Measurements from ENCODE around the gene NR2C1.

Gene NR2C1

DNA sequence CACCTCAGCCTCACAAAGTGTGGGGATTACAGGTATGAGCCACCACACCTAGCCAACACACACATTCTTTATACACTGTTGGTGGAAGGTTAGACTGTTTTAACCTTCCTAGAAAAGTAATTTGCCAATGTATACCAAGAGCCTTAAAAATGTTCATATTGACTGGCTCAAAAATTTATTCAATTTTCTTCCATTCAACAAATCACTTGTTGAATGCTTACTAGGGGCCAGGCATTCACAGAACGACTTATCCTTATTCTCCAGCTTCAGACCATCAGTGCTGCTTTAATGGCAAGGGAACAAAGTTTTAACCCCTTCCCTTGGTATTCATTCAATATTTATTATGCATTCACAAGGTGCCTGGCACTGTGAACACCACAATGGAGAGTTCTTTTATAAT is 3.0 kb downstream of the NR2C1 start:
- in situ Hi-C loops (cut with HindIII; ENCODE audit: low pct_unique_long_range_greater_than_20kb, low sequenced_read_pairs): no loop called here
- DNase-seq (ENCODE audit: low read depth in 1 of 2, low spot score in 1 of 2): no peak
- TF ChIP-seq JUND (IDR thresholded peaks at IDR 0.05; ENCODE audit: low read depth): no peak

DNA sequence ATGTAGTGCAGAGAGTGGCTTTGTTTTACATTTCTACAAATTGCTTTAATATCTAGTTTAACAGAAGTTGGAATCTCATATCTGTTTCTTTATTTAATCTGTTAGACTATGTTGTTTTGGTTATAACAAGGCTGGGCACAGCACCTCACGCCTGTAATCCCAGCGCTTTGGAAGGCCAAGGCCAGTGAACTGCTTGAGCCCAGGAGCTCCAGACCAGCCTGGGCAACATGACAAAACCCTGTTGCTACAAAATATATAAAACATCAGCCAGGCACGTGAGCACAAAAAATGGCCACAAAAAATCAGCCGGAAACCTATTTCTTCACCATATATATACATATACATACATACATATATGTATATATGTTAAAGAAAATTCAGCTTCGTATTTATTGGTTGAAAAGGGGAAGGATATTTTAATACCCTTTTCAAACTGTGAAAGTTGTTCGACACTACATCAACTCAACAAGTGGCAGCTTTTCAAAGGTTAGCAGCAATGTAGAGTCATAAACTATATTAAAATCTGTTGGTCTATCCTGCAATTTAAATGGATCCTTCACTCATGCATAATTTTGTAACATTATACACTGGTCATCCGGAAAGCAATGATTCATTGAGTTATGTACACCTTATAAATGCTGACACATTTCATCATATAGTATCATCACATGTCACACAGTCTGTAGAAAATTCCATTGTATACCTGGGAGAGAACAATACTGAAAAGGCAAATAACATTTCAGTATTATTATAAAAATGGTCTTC is 7.1 kb downstream of the NR2C1 start:
- in situ Hi-C loops (cut with HindIII; ENCODE audit: low pct_unique_long_range_greater_than_20kb, low sequenced_read_pairs): no loop called here
- no peak for TF ChIP-seq JUND (IDR thresholded peaks at IDR 0.05; ENCODE audit: low read depth)

DNA sequence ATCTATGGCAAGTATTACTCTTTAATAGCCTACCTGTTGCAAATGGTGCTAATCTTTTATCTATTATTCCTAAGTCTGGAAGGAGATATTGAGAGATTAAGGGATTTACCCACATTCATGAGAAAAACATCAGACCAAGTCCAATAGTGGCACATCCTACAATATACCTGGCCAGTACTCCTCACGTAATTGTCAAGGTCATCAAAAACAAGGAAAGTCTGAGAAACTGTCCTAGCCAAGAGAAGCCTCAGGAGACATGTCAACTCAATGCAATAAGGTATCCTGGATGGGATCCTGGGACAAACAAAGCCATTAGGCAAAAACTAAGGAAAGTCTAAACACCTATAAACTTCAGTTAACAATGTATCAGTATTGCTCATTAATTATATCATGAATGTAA is 12.5 kb downstream of the NR2C1 start:
- in situ Hi-C loops (cut with HindIII; ENCODE audit: low pct_unique_long_range_greater_than_20kb, low sequenced_read_pairs): no loop called here
- TF ChIP-seq JUND (IDR thresholded peaks at IDR 0.05; ENCODE audit: low read depth): no peak
- DNase-seq (ENCODE audit: low read depth in 1 of 2, low spot score in 1 of 2): no peak

More for the DNA sequence above, 7.1 kb downstream of the NR2C1 start:
- no peak for DNase-seq (ENCODE audit: low read depth in 1 of 2, low spot score in 1 of 2)

DNA sequence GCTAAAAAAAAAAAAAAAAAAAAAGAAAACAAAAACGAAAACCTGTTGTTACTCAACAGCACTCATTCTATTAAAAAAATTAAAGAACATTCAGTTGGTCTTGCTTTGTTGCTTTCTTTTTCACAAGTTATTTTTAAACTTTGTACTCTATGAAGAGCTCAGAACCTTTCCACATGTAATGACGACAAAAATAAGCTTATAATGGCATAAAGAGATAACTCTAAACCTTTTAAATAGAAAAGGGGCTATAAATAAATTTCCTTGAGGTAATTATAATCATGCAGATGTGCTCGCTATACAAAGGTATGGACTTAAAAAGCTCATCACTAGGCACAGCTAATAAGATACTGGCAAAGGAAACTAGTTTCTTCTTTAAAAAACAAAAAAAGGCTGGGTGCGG is 13.4 kb downstream of the NR2C1 start:
- in situ Hi-C loops (cut with HindIII; ENCODE audit: low pct_unique_long_range_greater_than_20kb, low sequenced_read_pairs): no loop called here
- DNase-seq (ENCODE audit: low read depth in 1 of 2, low spot score in 1 of 2): no peak
- no peak for TF ChIP-seq JUND (IDR thresholded peaks at IDR 0.05; ENCODE audit: low read depth)

DNA sequence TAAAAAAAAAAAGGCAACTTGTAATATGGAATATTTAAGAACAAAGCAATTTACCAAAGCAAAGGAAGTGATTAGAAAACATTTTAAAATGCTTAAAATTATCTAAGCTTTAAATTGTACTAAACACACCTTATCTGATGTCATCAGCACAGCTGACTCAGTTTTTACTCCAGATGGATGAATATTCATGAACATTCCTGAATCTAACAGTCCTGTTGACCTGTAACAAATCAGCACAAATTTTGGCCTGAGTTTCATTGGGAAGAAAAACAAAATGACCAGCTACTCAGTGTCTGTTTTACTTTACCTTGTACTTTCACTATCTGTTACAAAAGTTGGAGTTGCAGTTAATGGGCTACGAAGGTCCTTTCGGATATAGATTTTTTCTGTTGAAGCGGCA is 16.0 kb downstream of the NR2C1 start:
- in situ Hi-C loops (cut with HindIII; ENCODE audit: low pct_unique_long_range_greater_than_20kb, low sequenced_read_pairs): no loop called here
- DNase-seq (ENCODE audit: low read depth in 1 of 2, low spot score in 1 of 2): no peak
- no peak for TF ChIP-seq JUND (IDR thresholded peaks at IDR 0.05; ENCODE audit: low read depth)

DNA sequence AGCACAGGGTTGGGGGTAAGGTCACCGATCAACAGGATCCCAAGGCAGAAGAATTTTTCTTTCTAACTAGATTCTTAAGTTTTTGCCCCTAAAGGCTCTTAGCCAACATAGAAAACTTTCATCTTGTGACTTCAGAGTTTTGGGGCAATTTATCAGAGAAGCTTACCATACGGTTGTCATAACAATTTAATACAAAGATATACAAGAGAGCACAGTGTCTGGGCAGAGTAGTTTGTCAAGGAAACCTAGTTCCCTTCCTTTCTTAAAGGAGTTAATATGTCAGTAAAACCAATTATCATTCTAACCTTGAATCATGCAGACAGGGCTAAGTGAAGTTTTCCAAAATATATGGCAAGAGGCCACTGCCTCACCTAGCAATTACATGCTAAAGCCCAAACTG is 18.4 kb downstream of the NR2C1 start:
- DNase-seq (ENCODE audit: low read depth in 1 of 2, low spot score in 1 of 2): no peak
- no peak for TF ChIP-seq JUND (IDR thresholded peaks at IDR 0.05; ENCODE audit: low read depth)
- in situ Hi-C loops (cut with HindIII; ENCODE audit: low pct_unique_long_range_greater_than_20kb, low sequenced_read_pairs): no loop called here

DNA sequence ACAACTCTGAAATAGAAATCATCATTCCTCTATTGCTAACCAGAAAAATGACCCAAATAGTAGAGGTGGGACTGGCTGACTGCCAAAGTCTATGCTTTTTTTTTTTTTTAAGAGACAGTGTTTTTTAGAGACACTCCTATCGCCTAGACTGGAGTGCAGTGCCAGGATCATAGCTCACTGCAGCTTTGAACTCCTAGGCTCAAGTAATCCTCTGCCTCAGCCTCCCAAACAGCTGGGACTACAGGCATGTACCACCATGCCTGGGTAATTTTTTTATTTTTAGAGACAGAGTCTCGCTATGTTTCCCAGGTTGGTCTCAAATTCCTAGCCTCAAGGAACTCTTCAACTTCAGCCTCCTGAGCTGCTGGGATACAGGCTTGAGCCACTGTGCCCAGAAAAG is 19.2 kb downstream of the NR2C1 start:
- no peak for DNase-seq (ENCODE audit: low read depth in 1 of 2, low spot score in 1 of 2)
- in situ Hi-C loops (cut with HindIII; ENCODE audit: low pct_unique_long_range_greater_than_20kb, low sequenced_read_pairs): no loop called here
- no peak for TF ChIP-seq JUND (IDR thresholded peaks at IDR 0.05; ENCODE audit: low read depth)

DNA sequence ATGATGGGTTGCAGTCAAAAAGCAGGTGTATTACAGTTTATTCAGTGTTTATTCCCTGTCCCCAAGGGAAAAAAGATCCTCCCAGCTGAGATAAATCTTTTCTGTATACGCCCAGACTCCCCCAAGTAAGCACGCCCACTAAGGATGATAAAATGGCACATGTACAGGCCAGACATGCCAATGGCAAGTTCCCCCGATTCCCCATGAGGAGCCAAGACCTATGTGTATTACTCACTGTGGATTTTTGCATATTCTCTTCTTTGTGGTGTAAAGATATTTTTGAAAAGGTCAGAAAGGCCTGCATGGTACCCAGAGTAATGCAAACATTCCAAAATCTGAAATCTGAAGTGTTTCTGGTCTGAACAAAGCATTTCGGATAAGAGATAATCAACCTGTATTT is 22.2 kb downstream of the NR2C1 start:
- no peak for TF ChIP-seq JUND (IDR thresholded peaks at IDR 0.05; ENCODE audit: low read depth)
- in situ Hi-C loops (cut with HindIII; ENCODE audit: low pct_unique_long_range_greater_than_20kb, low sequenced_read_pairs): no loop called here
- DNase-seq (ENCODE audit: low read depth in 1 of 2, low spot score in 1 of 2): no peak

DNA sequence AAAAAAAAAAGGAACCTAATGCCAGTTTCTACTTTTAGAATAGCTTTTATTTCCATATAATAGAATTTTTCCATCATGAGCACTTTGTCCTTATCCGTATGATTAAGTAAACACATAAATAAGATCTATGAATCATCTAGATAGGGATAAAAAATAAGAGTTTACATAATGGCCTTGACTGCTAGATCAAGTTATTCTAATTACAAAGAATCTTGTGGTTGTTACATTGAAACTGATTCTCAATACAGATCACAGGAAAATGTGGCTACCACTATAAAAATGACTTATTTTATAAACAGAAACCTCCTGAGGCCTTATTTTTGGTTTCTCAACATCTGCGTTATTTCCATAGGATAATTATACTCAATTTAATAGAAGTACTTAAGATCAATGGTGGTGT is 35.5 kb downstream of the NR2C1 start:
- in situ Hi-C loops (cut with HindIII; ENCODE audit: low pct_unique_long_range_greater_than_20kb, low sequenced_read_pairs): no loop called here
- TF ChIP-seq JUND (IDR thresholded peaks at IDR 0.05; ENCODE audit: low read depth): no peak
- no peak for DNase-seq (ENCODE audit: low read depth in 1 of 2, low spot score in 1 of 2)

DNA sequence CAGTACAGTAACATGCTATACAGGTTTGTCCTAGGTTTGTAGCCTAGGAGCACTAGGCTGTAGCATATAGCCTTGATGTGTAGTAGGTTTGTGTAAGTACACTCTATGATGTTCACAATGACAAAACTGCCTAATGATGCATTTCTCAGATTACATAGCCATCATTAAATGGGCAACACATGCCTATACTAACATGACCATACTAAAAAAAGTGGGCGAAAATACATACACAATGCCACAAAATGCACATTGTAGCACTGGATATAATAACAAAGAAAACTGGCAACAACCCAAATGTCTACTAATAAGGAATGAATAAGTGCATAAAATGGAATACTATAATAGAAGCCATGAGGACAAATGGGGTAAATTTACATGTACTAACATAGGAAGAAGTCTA is 38.7 kb downstream of the NR2C1 start:
- in situ Hi-C loops (cut with HindIII; ENCODE audit: low pct_unique_long_range_greater_than_20kb, low sequenced_read_pairs): no loop called here
- no peak for DNase-seq (ENCODE audit: low read depth in 1 of 2, low spot score in 1 of 2)
- no peak for TF ChIP-seq JUND (IDR thresholded peaks at IDR 0.05; ENCODE audit: low read depth)

DNA sequence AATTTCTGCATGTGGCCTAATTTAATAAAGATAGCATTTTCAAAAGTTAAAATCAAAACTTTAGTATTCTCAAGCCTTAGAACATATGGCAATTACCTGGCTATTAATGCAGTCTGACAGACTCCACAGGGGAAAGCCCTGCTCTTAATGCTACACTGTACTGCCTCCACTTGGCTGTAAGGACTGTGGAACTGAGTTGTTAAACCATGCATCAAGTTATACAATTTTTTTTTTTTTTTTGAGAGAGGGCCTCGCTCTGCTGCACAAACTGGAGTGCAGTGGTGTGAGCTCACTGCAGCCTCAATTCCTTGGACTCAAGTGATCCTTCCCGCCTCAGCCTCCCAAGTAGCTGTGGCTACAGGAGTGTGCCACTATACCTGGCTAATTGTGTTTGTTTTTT is 50.9 kb downstream of the NR2C1 start:
- no peak for TF ChIP-seq JUND (IDR thresholded peaks at IDR 0.05; ENCODE audit: low read depth)
- no peak for DNase-seq (ENCODE audit: low read depth in 1 of 2, low spot score in 1 of 2)
- in situ Hi-C loops (cut with HindIII; ENCODE audit: low pct_unique_long_range_greater_than_20kb, low sequenced_read_pairs): no loop called here

DNA sequence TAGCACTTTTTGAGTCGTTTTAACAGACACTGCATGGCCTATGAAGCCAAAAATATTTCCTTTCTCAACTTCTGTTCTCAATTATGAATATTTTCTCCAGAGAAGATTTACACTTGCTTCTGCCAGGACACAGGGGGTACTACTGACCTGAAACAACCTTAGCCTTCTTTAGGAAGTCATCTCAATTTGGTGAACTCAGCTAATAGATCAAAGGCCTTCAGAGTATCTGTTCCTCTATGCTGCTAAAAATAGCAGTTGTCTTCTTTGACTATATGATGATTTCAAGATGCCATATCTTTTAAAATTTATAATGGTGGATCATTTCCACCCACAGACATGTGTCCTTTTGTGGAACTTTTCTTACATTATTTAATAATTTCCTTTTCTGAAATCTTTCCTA is 55.9 kb downstream of the NR2C1 start:
- in situ Hi-C loops (cut with HindIII; ENCODE audit: low pct_unique_long_range_greater_than_20kb, low sequenced_read_pairs): no loop called here
- no peak for TF ChIP-seq JUND (IDR thresholded peaks at IDR 0.05; ENCODE audit: low read depth)

DNA sequence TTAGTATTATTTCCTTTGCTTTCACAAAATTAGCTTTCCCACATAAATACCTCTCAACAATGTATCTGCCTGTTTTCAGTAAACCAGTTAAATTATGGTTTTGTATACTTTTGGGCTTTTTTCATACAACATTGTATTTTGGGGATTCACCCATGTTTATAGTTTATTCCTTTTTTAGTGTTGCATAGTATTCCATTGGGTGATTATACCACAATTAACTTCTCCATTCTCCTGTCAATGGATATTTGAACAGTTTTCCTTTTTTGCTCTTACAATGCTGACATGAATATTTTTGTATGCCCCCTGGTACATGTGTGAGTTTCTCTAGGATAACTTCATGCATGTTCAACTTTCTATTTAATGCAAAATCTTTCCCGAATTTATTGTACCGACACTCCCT is 57.3 kb downstream of the NR2C1 start:
- in situ Hi-C loops (cut with HindIII; ENCODE audit: low pct_unique_long_range_greater_than_20kb, low sequenced_read_pairs): no loop called here
- DNase-seq (ENCODE audit: low read depth in 1 of 2, low spot score in 1 of 2): no peak
- TF ChIP-seq JUND (IDR thresholded peaks at IDR 0.05; ENCODE audit: low read depth): no peak

More for the DNA sequence above, 55.9 kb downstream of the NR2C1 start:
- DNase-seq (ENCODE audit: low read depth in 1 of 2, low spot score in 1 of 2): no peak

DNA sequence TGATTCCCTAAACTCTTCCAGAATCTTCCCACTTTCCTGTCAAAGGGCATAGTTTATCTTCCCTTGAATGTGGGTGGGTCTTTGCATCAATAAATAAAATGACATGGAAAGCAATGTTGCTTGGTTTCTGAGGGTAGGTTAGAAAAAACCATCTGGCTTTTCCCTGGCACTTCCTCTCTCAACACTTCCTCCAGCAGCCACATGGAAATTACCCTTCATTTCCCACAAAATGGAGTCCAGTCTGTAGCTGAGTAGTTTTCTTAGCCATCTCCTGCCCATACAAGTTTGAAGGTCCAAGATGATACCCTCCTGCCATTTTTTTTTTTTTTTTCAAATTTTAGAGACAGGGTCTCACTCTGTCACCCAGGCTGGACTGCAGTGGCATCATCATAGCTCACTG is 58.9 kb downstream of the NR2C1 start:
- in situ Hi-C loops (cut with HindIII; ENCODE audit: low pct_unique_long_range_greater_than_20kb, low sequenced_read_pairs): no loop called here
- no peak for DNase-seq (ENCODE audit: low read depth in 1 of 2, low spot score in 1 of 2)
- no peak for TF ChIP-seq JUND (IDR thresholded peaks at IDR 0.05; ENCODE audit: low read depth)
